Activated CD8-positive, alpha-beta memory T cell treated with anti-CD3 and anti-CD28 coated beads, Interleukin-2, amount 50 U/mL, for 1 hour (primary cell): Measurements from ENCODE around the gene SPAG9.

Experiments
- DNase-seq: peaks from one replicate; pipeline ENCODE4 v3.0.0-alpha.2; 2020; ENCODE audit errors: extremely low read depth

The SPAG9 gene

DNA sequence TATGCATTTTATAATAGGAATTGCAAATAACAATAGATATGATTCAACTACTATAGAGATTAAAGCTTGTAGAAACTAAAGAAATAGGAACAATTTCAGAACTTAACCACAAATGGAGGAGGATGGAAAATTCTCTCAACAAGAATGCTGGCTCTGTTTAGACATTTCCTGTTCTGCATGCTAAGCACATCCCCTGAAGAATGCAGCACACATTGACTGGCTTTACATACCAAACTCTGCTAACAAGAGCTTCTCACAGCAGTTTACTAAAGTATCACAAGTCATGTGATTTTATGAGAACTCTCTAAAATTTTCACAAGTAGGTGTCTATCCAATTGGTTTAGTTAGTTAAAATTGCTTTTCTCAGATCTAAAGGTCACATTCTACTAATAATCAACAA lies 85.2 kb downstream of the SPAG9 start:
- no peak for DNase-seq

- no peak for DNase-seq
Observed at GRCh38 chr17:51034800-51035199, 85.9 kb downstream of the SPAG9 start.

- DNase-seq = no peak
Observed at GRCh38 chr17:51032850-51033249, 87.8 kb downstream of the SPAG9 start.

DNA sequence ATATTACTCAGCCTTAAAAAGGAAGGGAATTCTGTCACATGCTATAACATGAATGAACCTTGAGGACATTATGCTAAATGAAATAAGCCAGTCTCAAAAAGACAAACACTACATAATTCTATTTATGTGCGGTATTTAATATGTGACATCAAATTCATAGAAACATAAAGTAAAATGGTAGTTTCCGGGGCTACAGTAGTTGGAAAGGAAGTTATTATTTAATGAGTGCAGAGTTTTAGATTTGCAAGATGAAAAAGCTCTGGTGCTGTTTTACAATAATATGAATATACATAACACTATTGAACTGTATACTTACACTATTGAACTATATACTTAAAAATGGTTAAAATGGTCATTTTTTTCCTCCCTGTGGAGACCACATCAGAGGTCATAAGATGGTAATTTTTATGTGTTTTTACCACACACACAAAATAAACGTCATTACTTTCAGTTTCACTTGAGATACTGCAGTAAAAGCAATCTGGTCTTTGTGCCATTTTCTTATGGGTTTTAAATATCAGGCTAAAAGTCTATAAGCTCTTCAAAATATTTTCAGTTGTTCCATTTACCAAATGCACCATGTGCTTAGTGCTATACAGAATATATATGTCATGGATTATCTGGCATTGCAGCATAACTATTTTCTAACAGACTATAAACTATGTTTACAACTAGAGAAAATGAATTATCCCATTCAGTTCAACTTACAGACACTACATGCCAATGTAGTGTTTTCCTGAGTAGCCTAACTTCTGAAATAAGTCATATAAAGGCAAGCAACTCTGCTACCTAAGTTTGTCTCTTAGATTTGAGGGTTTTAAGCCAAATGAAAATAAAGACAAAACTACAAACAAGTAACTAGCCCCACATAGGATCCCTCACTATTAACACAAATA lies 90.9 kb downstream of the SPAG9 start:
- DNase-seq = no peak

- DNase-seq = no peak
Observed at GRCh38 chr17:51029142-51029541, 91.5 kb downstream of the SPAG9 start.

GRCh38 chr17:51028176-51028863 lies 92.3 kb downstream of the SPAG9 start:
- no peak for DNase-seq

DNA sequence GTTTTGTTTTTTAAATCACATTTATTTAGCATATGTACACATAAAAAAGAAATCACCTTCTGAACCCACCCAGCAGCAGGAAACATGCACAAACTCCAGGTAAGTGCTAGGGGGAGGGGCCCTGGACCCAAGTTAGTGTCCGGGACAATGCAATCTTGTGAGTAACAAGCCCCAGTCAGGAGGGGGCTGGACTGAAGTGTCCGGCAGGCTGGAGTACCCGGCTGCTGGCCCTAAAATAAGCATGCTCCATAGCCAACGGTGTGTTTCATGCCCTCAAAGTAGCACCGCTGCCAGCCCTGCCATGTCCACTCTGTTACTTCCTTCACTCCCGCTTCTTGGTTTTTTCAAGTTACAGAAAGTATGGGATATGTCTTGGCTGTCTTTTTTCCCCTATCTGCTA lies 102.1 kb downstream of the SPAG9 start:
- no peak for DNase-seq

DNA sequence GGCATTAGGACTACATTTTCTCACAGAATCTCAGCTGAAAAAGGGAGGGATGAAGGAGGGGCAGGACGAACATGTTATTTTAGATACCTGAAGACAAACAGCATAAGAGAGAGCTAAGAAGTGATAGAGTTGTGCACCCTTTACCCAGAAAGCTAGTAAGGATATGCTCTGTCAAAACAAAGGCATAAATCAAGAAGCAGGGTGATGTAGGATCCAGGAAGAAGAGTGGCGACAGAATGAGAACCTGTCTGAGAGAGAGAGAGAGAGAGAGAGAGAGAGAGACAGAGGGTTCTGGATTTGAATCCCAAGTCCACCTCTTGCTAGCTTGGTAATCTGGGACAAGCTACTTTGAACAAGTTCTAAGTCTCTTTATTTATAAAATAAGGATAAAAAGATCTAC lies 103.4 kb downstream of the SPAG9 start:
- no peak for DNase-seq

GRCh38 chr17:51016099-51016498 lies 104.6 kb downstream of the SPAG9 start:
- no peak for DNase-seq

GRCh38 chr17:51015145-51015558 lies 105.5 kb downstream of the SPAG9 start:
- DNase-seq = no peak

- no peak for DNase-seq
Observed at GRCh38 chr17:51014129-51014528, 106.5 kb downstream of the SPAG9 start.

DNA sequence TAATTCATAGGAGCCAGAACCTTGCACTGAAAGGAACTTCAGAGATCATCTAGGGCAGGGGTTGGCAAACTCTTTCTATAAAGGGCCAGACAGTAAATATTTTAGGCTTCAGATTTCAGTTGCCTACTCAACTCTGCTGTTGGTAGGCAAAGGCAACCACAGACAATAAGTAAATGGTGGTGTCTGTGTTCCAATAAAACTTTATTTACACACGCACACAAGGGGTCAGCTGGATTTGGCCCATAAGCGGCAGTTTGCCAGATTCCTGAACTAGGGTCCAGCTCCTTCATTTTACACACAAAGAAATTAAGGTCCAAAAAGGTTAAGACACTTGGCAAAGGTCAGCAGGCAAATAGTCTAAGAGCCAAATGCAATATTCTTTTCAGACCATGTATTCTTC lies 107.3 kb downstream of the SPAG9 start:
- no peak for DNase-seq

DNA sequence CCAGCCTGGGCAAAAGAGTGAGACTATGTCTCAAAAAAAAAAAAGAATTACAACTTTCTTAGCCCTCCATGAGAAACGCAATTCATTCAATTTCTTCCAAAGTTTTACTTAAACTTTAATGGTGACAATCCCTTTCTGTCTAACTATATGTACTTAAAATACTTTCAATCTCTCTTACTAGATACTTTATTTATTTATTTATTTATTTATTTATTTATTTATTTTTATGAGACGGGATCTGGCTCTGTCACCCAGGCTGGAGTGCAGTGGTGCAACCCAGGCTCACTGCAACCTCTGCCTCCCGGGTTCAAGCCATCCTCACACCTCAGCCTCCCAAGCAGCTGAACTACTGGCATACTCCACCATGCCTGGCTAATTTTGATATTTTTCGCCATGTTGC lies 108.1 kb downstream of the SPAG9 start:
- no peak for DNase-seq

- DNase-seq = no peak
Observed at GRCh38 chr17:51010173-51010675, 110.4 kb downstream of the SPAG9 start.

DNA sequence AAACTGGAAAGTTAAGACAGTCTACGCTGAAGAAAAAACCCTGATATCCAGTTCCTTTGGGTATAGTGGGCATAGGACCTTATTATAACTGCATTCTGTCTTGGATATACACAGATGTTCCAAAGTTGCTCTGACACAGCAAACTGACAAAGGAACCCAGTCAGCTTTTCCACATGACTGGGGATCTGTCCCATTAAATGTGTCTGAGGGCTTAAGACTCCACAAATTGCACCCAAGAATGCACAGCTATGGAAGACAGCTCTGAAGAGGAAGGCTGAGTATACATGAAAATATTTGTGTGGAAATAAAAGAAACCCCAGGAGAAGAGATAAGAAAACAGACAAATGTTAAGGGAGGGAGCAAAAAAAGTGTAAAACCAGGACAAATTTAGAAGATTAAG lies 114.1 kb downstream of the SPAG9 start:
- no peak for DNase-seq

- DNase-seq = no peak
Observed at GRCh38 chr17:51005768-51006167, 114.9 kb downstream of the SPAG9 start.

DNA sequence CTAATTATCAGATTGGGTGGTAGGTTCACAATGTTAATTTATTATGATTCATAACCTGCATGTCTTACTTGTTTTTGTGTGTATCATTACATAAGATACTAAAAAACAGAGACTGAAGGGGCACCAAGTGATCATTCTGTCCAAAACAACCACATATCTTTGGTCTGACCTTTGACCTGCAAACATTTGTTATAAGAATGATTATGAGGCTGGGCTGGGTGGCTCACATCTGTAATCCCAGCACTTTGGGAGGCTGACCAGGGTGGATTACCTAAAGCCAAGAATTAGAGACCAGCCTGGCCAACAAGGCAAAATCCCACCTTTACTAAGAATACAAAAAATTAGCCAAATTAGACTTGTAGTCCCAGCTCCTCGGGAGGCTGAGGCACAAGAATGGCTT lies 116.4 kb downstream of the SPAG9 start:
- DNase-seq = no peak

- DNase-seq = no peak
Observed at GRCh38 chr17:51000835-51001638, 119.6 kb downstream of the SPAG9 start.

DNA sequence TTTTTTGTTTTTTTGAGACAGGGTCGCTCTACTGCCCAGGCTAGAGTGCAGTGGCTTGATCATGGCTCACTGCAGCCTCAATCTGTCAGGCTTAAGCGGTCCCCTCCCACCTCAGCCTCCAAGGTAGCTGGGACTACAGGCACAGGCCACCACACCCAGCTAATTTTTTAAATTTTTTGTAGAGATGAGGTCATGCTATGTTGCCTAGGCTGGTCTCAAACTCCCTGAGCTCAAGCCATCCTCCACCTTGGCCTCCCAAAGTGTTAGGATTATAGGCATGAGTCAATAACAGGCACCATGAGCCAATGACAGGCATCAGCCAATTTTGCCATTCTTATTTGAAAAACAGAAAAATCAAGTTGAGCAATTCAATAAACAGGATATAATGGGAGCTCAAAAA lies 125.0 kb downstream of the SPAG9 start:
- no peak for DNase-seq

DNA sequence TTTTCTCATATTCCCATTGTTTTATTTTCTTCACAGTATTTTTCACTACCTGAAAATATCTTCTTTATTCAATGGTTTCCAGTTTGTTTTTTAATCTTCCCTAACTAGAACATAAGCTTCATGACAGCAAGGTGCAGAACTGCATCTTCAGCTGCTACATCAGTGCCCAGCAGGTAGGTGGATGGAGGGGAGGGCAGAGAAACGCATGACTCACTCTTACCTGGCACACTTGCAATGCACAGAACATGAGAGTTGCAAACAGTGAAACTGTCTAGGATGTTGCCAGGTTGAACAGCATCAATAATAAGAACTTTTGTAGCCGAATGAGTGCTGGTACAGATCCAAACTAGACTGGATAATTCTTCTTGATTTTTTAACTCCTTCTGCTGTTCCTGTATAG lies 127.1 kb downstream of the SPAG9 start:
- no peak for DNase-seq

GRCh38 chr17:50989149-50989548 lies 131.5 kb downstream of the SPAG9 start:
- DNase-seq = no peak

- no peak for DNase-seq
Observed at GRCh38 chr17:50988427-50988826, 132.2 kb downstream of the SPAG9 start.
